ENCODE data around the gene EIF4E2.

DNA sequence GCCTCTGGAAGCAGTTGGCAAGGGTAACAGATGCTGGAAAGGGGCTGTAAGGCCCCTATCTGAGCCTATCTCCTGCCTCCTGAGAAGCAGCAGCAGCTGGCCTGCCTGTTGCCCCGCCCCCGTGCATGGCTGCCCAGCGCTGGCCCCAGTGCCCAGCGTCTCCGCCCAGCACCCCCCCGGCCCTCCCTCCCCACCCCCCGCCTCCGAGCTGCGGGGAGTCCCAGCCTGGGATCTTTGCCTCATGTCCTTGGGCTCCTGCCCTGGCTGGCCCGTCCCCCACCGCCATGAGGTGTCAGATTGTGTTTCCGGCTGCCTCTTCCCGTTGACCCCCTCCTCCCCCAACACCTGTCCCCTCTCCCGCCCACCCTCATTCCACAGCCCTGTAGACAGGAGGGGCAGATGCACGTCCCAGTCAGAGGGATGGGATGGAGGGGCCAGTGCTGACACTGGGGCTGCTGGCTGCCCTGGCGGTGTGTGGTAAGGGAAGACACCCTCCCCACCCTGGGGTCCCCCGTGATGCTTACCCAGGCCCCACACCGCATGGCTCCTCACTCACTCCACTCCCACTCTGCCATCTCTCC is 24.6 kb upstream of the EIF4E2 start, which contains the start of gene CHRND:
- TF ChIP-seq POLR2A (IDR thresholded peaks at IDR 0.05) (no peak), EP300 (IDR thresholded peaks at IDR 0.05) (no peak)
- TF ChIP-seq, protein P1, sequence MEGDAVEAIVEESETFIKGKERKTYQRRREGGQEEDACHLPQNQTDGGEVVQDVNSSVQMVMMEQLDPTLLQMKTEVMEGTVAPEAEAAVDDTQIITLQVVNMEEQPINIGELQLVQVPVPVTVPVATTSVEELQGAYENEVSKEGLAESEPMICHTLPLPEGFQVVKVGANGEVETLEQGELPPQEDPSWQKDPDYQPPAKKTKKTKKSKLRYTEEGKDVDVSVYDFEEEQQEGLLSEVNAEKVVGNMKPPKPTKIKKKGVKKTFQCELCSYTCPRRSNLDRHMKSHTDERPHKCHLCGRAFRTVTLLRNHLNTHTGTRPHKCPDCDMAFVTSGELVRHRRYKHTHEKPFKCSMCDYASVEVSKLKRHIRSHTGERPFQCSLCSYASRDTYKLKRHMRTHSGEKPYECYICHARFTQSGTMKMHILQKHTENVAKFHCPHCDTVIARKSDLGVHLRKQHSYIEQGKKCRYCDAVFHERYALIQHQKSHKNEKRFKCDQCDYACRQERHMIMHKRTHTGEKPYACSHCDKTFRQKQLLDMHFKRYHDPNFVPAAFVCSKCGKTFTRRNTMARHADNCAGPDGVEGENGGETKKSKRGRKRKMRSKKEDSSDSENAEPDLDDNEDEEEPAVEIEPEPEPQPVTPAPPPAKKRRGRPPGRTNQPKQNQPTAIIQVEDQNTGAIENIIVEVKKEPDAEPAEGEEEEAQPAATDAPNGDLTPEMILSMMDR (IDR thresholded peaks at IDR 0.05): no peak

All from ovary (tissue), 3 donors.